MCF 10A (cell line): Measurements from ENCODE around the gene NSUN2. TPM values are rescaled to one million over a fixed set of nuclear protein-coding genes. Genes with fewer than 3 reads are reported as not detected.

Source experiments
- BruUV-seq: library from RNA; stranded (reverse); fragments of 400-500 nt; replicated peaks from 2 replicates; lab custom pipeline; 2021; lab: Mats Ljungman, UMichigan
- CTCF ChIA-PET: fragments of 300-600 bp; sonication (Branson Sonifier 250); formaldehyde crosslinking; extraction: SDS; loops from one replicate; lab custom pipeline; 2021; ENCODE audit warnings: antibody characterized with exemption, inconsistent platforms; lab: Yijun Ruan, JAX
- POLR2A ChIA-PET: fragments of 300-600, 350-650 bp; sonication (Branson Sonifier 250); formaldehyde crosslinking; extraction: SDS; loops from one replicate; lab custom pipeline; 2020; ENCODE audit warnings: antibody characterized with exemption, inconsistent platforms; lab: Yijun Ruan, JAX
- DNase-seq: peaks from one replicate; pipeline ENCODE4 v3.0.0-alpha.2; 2018; ENCODE audit not compliant: unreplicated experiment
- H3K27ac Mint-ChIP-seq: one replicate; pipeline ENCODE4 v1.8.0; 2022; ENCODE audit warnings: mild to moderate bottlenecking, low read depth, mixed read lengths; ENCODE audit not compliant: unreplicated experiment
- H3K27me3 Mint-ChIP-seq: one replicate; pipeline ENCODE4 v1.8.0; 2022; ENCODE audit warnings: mixed read lengths; ENCODE audit not compliant: insufficient read depth, unreplicated experiment
- H3K36me3 Mint-ChIP-seq: one replicate; pipeline ENCODE4 v1.8.0; 2022; ENCODE audit warnings: mild to moderate bottlenecking, moderate library complexity, mixed read lengths; ENCODE audit not compliant: insufficient read depth, unreplicated experiment
- H3K4me1 Mint-ChIP-seq: one replicate; pipeline ENCODE4 v1.8.0; 2022; ENCODE audit warnings: mixed read lengths; ENCODE audit not compliant: insufficient read depth, unreplicated experiment
- H3K4me3 Mint-ChIP-seq: one replicate; pipeline ENCODE4 v1.8.0; 2022; ENCODE audit warnings: mild to moderate bottlenecking, moderate library complexity, mixed read lengths; ENCODE audit not compliant: unreplicated experiment
- H3K9me3 Mint-ChIP-seq: one replicate; pipeline ENCODE4 v1.8.0; 2022; ENCODE audit warnings: mixed read lengths; ENCODE audit not compliant: unreplicated experiment
- intact Hi-C: fragments of 100-400 bp; cut with micrococcal nuclease; formaldehyde crosslinking; loops from 2 replicates; pipeline ENCODE4 v1.14.1; 2022
- total RNA-seq: library from RNA; stranded (reverse); gene quantifications from 2 replicates; pipeline ENCODE4 v1.2.3, GENCODE V29; 2022
- TF ChIP-seq, protein P1 (sequence below): fragments of 200-600 bp; IDR thresholded peaks from one replicate; pipeline ENCODE4 v1.8.0; 2022; ENCODE audit warnings: antibody characterized with exemption, mild to moderate bottlenecking; ENCODE audit not compliant: unreplicated experiment

Gene NSUN2
- total RNA-seq, 1 experiment from 2014 or later, result 95.7 TPM

- Mint-ChIP-seq H3K27ac (no peak overlapping the region), H3K4me1 (no peaks in the 10 kb centered on the region), H3K27me3 (peaks cover 48% of the 10 kb centered on the region), H3K4me3 (no peak overlapping the region), H3K9me3 (no peaks in the 10 kb centered on the region), H3K36me3 (no peaks in the 10 kb centered on the region)
- POLR2A ChIA-PET, result no interaction called here
- TF ChIP-seq, protein P1, sequence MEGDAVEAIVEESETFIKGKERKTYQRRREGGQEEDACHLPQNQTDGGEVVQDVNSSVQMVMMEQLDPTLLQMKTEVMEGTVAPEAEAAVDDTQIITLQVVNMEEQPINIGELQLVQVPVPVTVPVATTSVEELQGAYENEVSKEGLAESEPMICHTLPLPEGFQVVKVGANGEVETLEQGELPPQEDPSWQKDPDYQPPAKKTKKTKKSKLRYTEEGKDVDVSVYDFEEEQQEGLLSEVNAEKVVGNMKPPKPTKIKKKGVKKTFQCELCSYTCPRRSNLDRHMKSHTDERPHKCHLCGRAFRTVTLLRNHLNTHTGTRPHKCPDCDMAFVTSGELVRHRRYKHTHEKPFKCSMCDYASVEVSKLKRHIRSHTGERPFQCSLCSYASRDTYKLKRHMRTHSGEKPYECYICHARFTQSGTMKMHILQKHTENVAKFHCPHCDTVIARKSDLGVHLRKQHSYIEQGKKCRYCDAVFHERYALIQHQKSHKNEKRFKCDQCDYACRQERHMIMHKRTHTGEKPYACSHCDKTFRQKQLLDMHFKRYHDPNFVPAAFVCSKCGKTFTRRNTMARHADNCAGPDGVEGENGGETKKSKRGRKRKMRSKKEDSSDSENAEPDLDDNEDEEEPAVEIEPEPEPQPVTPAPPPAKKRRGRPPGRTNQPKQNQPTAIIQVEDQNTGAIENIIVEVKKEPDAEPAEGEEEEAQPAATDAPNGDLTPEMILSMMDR, result no peak
- no peak for DNase-seq
- BruUV-seq, result no TSS peak
- CTCF ChIA-PET, result interaction anchor here (0.6 to 2.0 kb wide), 3 partner anchors 151 to 1092 kb away, joined by 3 to 9 read pairs (median 4); no protein-coding TSS in a partner anchor
- intact Hi-C loops, result no loop called here
These were observed 51.1 kb downstream of the NSUN2 start for GRCh38 chr5:6581559-6582426.

DNA sequence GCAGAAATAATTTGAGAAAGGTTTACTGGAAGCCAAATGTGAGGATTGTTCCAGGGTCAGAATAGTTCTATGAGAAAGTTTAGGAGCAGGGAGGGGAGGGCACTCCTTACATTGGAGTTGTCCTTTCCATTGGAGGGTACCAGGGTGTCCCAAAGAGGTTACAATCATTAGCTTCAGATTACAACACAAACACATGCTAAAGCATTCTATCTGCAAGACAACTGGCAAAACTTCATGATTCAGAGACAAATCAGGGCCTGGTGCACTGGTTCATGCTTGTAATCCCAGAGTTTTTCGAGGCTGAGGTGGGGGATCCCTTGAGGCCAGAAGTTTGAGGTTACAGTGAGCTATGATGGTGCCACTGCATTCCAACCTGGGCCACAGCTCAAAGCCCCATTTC, 51.8 kb downstream of the NSUN2 start:
- H3K27ac Mint-ChIP-seq, result no peak overlapping the region
- intact Hi-C loops, result no loop called here
- TF ChIP-seq, protein P1, result no peak
- DNase-seq, result no peak
- H3K36me3 Mint-ChIP-seq, result no peaks in the 10 kb centered on the region
- BruUV-seq, result no TSS peak
- H3K27me3 Mint-ChIP-seq, result peaks cover 41% of the 10 kb centered on the region
- CTCF ChIA-PET, result interaction anchor here (0.8 to 2.0 kb wide), 3 partner anchors 261 to 1091 kb away, joined by 3 to 9 read pairs (median 4); no protein-coding TSS in a partner anchor
- no peaks in the 10 kb centered on the region for H3K9me3 Mint-ChIP-seq
- POLR2A ChIA-PET, result no interaction called here
- no peaks in the 10 kb centered on the region for H3K4me1 Mint-ChIP-seq
- no peak overlapping the region for H3K4me3 Mint-ChIP-seq

DNA sequence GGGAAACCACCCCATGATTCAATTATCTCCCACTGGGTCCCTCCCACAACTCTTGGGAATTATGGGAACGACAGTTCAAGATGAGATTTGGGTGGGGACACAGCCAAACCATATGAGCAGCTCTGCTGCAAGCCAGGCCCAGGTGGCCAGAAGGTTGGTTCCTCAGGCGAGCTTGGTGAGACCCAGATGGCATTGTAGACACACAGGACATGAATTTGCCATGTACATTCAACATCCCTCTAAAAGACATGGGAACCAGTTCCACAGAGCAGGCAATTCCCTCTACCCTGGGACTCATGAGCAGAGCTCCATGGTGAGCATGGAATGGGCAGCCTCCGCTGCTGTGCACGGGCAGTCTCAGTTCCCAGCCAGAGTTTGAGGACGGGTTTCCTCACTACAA, 53.3 kb downstream of the NSUN2 start:
- POLR2A ChIA-PET, result no interaction called here
- intact Hi-C loops, result loop anchor here (5.0 to 10.0 kb wide), 3 partner anchors 202 to 1715 kb away; partner anchors contain the start of gene MED10
- TF ChIP-seq, protein P1, result no peak
- Mint-ChIP-seq H3K4me1 (no peaks in the 10 kb centered on the region), H3K4me3 (no peak overlapping the region), H3K9me3 (no peaks in the 10 kb centered on the region), H3K36me3 (no peaks in the 10 kb centered on the region), H3K27me3 (peaks cover 38% of the 10 kb centered on the region), H3K27ac (no peak overlapping the region)
- CTCF ChIA-PET, result interaction anchor here (0.6 to 1.0 kb wide), 2 partner anchors 9 to 222 kb away, joined by 3 to 4 read pairs; no protein-coding TSS in a partner anchor
- BruUV-seq, result no TSS peak
- DNase-seq, result no peak

- TF ChIP-seq, protein P1, result no peak
- ChIA-PET CTCF (interaction anchor here (1.0 to 2.8 kb wide), 7 partner anchors 10 to 1088 kb away, joined by 3 to 30 read pairs (median 7); no protein-coding TSS in a partner anchor), POLR2A (no interaction called here)
- Mint-ChIP-seq H3K9me3 (no peaks in the 10 kb centered on the region), H3K4me1 (no peaks in the 10 kb centered on the region), H3K4me3 (no peak overlapping the region), H3K36me3 (no peaks in the 10 kb centered on the region), H3K27ac (no peak overlapping the region), H3K27me3 (peaks cover 44% of the 10 kb centered on the region)
- DNase-seq, result no peak
- BruUV-seq, result no TSS peak
- intact Hi-C loops, result loop anchor here (5.0 to 10.0 kb wide), 3 partner anchors 202 to 1714 kb away; partner anchors contain the start of gene MED10
These were observed 54.0 kb downstream of the NSUN2 start for GRCh38 chr5:6578676-6579343.
